NOMO-1 (cell line): Measurements from ENCODE around the gene RNF19B.
"Not testable (repeated sequence)": the region's sequence is repeated elsewhere in the genome, so short reads cannot be mapped to it uniquely, and the experiment has no call there.

Experiments
- DNase-seq, 2 experiments: peaks; one replicate each; lab custom pipeline; 2025; ENCODE audit not compliant: unreplicated experiment in 2 of 2; lab: John Stamatoyannopoulos, UW

RNF19B gene

DNA sequence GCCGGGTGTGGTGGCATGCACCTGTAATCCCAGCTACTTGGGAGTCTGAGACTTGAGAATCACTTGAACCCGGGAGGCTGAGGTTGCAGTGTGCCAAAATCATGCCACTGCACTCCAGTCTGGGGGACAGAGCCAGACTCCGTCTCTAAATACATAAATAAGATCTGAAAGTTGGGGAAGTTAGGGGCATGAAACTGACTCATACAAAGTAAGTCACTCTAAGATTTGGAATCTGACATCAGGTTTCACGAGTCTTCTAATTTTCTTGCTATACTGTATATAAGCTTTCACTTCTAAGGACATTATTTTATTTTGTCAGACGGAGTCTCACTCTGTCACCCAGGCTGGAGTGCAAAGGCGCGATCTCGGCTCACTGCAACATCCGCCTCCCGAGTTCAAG, 30.1 kb downstream of the RNF19B start:
- DNase-seq, result no peak

GRCh38 chr1:32933742-32934322, 30.8 kb downstream of the RNF19B start:
- DNase-seq, result no peak

GRCh38 chr1:32931760-32932159, 32.8 kb downstream of the RNF19B start:
- DNase-seq, result no peak

DNA sequence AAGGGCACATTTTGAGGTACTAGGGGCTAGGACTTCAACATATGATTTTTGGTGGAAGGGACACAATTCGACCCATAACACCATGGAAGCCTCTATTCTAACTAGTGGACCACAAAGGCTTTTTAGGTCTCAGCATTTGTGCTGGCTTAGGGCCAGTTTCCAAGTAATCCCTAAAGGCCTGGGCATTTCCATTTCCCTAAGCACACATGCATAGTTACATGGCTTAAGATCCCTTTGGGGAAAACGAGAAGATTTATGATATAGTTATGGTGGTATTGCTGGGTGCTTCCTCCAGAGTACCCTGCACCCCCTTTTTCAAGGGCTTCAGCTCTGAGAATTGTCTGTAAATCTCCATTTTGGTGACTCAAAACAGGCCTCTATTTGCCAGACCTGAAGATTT, 35.2 kb downstream of the RNF19B start:
- no peak for DNase-seq

DNA sequence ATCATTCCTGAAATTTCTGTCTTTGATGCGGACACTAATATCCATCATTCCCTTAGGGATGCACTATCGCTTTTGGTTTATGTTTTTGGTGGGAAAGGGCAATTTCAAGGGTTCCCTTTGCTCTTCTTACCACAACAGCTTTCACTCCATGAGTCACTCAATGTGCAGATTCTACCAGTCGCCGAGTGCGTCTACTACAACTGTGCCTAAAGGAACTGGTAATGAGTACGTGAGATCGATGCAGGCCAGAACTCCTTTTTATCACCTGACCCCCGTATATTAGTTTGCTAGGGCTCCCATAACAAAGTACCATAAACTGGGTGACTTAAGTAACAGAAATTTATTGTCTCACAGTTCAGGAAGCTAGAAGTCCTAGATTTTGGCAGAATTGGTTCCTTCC, 35.9 kb downstream of the RNF19B start:
- no peak for DNase-seq

DNA sequence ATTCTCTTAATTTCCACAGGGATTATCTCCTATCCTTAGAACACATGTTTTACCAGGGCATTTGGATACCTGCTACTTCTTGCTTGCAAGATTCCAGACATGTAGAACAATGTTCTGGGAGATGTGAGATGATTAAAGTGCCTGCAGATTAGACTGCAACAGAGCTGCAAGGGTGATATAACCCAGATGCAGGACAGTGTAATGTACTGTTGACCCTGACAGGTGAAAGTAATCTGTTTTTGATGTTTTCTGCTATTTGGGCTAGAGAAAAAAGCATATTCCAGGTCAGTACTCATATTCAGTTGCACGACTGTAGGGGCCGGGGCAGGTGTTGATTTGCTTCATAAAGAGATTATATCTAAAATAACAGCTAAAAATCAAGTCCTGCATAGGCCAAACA, 36.3 kb downstream of the RNF19B start:
- DNase-seq, result no peak

- no peak for DNase-seq
These were observed 37.2 kb downstream of the RNF19B start for GRCh38 chr1:32927441-32927840.

- DNase-seq, result no peak
These were observed 38.0 kb downstream of the RNF19B start for GRCh38 chr1:32926562-32926961.

DNA sequence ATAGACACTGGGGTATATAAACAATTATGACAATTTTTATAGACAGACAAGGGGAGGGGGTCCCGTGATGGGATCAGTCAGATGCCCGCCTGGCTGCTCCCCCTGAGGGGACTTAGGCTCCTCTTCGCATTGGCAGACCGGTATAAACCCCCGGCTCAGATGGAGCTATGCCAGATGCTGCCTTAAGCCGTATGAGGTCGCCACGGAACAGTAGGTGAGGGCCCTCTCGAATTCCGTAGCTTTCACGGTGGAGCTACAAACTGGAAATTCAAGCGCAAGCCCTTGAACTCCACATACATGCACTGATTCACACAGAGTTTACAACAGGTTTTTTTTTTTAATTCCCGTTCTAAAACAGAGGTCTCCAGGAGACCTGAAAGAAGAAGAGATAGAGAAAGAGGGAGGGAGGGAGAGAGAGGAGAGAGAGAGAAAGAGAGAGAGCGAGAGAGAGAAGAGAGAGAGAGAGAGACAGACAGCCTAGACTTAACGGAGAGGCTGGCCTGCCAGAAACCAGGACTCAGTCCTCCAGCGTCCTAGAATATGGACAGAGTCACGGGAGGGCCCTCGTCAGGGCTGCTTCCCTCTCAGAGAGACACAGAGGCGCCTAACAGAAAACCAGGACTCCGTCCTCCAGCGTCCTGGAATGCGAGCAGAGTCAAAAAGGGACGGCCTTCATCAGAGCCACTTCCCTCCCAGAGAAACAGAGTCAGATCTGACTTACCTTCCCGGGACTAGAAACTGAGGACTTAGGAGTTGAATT, 39.0 kb downstream of the RNF19B start:
- no peak for DNase-seq

DNA sequence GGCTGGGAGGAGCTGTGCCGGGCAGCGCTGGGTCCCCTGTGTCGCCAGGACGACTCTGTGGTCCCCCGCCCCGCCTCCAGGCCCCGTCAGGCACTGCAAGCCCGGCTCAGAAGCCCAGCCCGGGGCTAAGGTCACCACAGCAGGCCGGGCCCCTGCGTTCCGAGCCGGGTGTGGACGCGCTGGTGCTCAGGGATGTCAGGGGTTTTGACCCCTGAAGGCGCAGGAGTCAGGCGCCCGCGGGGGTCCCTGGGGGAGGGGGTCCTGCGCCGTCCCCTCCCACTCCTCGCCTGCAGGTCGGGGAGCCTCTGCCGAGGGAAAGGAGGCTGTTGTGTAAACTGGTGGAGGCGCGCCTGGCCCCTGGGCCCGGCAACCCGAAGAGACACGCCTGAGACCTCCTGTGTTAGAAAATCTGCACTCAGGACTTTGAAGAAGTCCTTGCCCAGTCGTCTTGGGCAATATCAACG, 39.7 kb downstream of the RNF19B start:
- DNase-seq, result no peak

DNA sequence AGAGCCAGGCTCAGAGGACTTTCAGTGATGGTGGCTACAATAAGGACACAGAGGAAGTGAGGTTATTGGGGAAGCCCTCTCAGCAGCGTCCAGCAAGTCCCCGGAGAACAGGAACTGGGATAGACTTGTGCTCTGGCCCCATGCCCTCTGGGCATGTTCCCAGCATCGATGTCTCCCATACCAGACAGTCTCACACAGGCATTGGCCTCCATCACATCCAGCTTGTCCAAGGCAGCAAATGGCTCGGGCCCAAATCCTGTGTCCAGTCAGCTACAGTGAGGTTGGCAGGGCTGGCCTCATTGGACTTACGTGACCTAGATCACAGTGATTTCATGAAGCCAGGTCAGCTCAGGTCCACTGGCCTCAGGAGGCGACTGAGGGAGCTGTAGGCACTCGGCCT, 43.8 kb downstream of the RNF19B start:
- no peak for DNase-seq

DNA sequence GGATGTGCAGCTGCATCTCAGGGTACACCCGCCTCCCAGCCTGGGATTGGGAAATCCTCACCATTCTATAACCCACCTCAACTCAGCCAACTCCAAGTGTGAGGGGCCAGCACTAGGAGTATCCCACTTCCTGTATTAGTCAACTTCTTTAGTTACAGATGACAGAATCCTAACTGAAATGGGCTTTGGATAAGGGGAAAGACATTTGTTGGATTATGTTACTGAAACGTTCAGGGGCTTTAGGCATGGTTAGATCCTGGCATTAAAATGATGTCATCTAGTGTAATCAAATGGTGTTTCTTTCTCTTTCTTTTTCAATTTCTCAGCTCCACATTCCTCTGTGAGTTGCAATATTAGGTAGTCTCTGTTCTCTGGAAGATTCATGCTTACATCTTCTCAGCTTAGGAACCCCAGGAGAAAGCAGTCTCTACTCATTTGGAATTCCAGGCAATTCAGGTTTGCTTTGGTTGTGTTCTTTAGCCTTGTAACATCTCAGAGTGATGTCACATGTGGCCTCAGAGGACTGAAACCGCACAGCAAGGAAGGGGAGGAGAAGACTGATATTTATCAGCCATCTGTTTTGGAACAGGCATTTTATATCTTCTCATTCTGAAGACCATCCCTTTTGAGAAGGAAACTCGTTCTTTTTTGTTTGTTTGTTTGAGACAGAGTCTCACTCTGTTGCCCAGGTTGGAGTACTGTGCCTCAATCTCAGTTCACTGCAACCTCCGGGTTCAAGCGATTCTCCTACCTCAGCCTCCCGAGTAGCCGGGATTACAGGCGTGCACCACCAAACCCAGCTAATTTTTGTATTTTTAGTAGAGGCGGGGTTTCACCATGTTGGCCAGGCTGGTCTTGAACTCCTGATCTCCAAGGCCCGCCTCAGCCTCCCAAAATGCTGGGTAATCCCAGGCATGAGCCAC, 44.5 kb downstream of the RNF19B start:
- no peak for DNase-seq

- DNase-seq, result no peak
These were observed 46.4 kb downstream of the RNF19B start for GRCh38 chr1:32918179-32918578.

GRCh38 chr1:32917521-32917920, 47.1 kb downstream of the RNF19B start:
- DNase-seq, result no peak

GRCh38 chr1:32915766-32916706, 48.6 kb downstream of the RNF19B start:
- no peak for DNase-seq

GRCh38 chr1:32910319-32910718, 54.3 kb downstream of the RNF19B start:
- no peak for DNase-seq

DNA sequence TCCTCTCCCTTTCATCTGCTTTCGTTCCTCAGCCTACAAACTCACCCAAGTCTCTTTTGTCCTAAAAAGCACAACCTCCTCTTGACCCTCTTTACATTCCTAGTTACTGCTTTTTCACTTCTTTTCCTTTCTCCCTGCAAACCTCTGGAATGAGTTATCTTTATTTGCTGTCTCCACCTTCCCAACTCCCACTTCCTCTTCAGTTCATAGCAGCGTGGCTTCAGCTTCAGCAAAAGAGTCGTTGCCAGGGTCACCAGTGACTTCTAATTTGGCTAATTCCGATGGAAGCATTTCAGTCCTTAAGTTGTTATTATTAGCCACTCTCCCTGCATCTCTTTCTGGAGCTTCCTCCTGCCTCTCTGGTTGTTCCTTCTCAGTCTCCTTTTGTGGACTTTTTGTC, 57.2 kb downstream of the RNF19B start:
- no peak for DNase-seq

DNA sequence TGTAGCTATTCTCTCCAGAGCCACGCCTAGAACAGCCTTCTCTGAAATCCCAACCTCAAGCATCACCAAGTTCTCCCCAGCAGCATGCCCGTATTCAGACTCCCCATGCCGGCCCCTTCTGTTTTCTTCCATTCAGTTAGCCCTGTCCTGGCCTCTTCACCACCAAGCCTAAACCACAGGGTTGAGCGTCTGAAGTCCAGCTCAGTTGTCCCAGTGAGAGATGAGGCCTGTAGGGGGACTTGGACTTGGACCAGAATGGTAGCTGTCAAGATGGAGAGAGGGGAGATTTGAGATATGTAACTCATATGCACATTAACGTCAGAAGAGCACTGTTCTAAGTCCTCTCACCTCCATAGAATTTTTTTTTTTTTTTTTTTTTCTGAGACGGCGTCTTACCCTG, 58.0 kb downstream of the RNF19B start:
- no peak for DNase-seq

DNA sequence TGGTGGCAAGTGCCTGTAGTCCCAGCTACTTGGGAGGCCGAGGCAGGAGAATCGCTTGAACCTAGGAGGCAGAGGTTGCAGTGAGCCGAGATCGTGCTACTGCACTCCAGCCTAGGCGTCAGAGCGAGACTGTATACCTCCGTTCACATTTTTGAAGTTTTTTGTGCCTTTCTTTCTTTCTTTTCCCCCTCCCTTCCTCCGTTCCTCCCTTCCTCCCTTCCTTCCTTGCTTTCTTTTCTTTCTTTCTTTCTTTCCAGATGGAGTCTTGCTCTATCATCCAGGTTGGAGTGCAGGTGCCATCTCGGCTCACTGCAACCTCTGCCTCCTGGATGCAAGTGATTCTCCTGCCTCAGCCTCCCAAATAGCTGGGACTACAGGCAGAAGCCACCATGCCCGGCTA, 59.0 kb downstream of the RNF19B start:
- not testable (repeated sequence) for DNase-seq

DNA sequence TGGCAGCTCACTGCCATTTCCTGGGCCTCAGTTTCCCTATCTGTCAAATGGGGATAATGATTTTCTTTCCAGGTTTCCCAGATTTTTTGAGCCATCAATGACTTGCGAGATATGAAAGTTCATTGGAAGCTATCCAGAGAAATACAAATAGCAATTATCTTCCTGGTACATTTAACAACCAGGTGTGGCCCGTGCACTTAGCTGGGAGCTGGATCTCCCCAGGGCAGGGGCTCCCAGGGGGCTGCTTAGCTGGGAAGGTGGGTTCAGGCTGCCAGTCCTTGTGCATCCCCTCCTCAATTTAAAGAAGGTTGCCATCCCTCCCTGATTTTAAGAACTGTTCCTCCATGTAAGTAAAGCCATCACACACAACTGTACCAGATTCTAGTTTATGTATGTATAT, 59.8 kb downstream of the RNF19B start:
- DNase-seq, result no peak
